Right lobe of liver (tissue), 6 donors: ENCODE measurements around the gene FREY1. TPM values are rescaled to one million over a fixed set of nuclear protein-coding genes. Genes with fewer than 3 reads are reported as not detected.
A peak's percentile ranks its signal among the peaks of the same experiment; 100 is the strongest.

ENCODE experiments used
- ATAC-seq, 4 donors: fragments of 200-7000 bp; cut with Tn5 transposase; one replicate each; pipeline ENCODE4 v1.9.1; 2020; ENCODE audit warnings: mild to moderate bottlenecking in 4 of 4, moderate library complexity in 4 of 4
- DNase-seq, 3 donors: peaks; one replicate each; pipeline ENCODE4 v3.0.0-alpha.2; 2020
- H3K27ac ChIP-seq, 3 donors: fragments of 200-600 bp; one replicate each; pipeline ENCODE4 v1.8.0; 2022
- H3K27me3 ChIP-seq, 2 donors: fragments of 200-600 bp; one replicate each; pipeline ENCODE4 v1.8.0; 2022
- H3K36me3 ChIP-seq, 4 donors: fragments of 200-600 bp; sonication (generic) in 1 of 4; one replicate each; pipeline versions ENCODE4 v1.5.1 to v1.8.0; 2017 to 2022; ENCODE audit warnings: control low read depth in 1 of 4
- H3K4me1 ChIP-seq, 4 donors: fragments of 200-600 bp; sonication (generic) in 1 of 4; one replicate each; pipeline versions ENCODE4 v1.5.1 to v1.8.0; 2017 to 2022; ENCODE audit warnings: control low read depth in 1 of 4
- H3K4me3 ChIP-seq, 3 donors: fragments of 200-600 bp; one replicate each; pipeline ENCODE4 v1.8.0; 2022
- H3K9me3 ChIP-seq, 4 donors: fragments of 200-600 bp; sonication (generic) in 1 of 4; one replicate each; pipeline versions ENCODE4 v1.5.1 to v1.8.0; 2017 to 2022; ENCODE audit warnings: control low read depth in 1 of 4
- CTCF ChIP-seq, 4 donors: fragments of 200-600 bp in 3 of 4; fragments of 450-650 bp in 1 of 4; IDR thresholded peaks; one replicate each; pipeline versions ENCODE4 v1.5.1 to v1.8.0; 2016 to 2022; ENCODE audit warnings: antibody characterized with exemption in 4 of 4, mild to moderate bottlenecking in 2 of 4
- POLR2A ChIP-seq: fragments of 450-650 bp; IDR thresholded peaks from one replicate; pipeline ENCODE4 v1.6.1; 2017; ENCODE audit warnings: antibody characterized with exemption, mild to moderate bottlenecking
- WGBS: methylation state at CpG from one replicate; pipeline ENCODE4 v1.1.6; 2018; ENCODE audit warnings: low coverage, low lambda C conversion rate; ENCODE audit not compliant: insufficient coverage; ENCODE audit errors: missing lambda C conversion rate; 5-methylcytosine and 5-hydroxymethylcytosine counted together
- intact Hi-C, 2 donors: fragments of 100-400 bp; cut with DNase I; formaldehyde crosslinking; loops; one replicate each; pipeline versions ENCODE4 v1.11.2 to v1.14.1; 2022
- total RNA-seq, 6 experiments: library from RNA; depleted of rRNA in 2 of 6; stranded (reverse); fragments of >200 nt in 2 of 6; fragmentation: NEBNext Ultra II Directional in 3 of 6; extraction: Animal tissue kit (Norgen Biotek cat#: 25700) in 3 of 6; gene quantifications; one replicate each; pipeline versions ENCODE4 v1.1.0 to v1.2.4, GENCODE V29; 2016 to 2023
- donor health status: DM: no; HTN: yes; CAD: no.
- donor health status: DM: no; HTN: no; CAD: no.
- donor health status: DM: no; HTN: no; CAD: no.
- donor health status: DM: no; HTN: yes; CAD: no.
- donor health status: DM: no; HTN: yes; CAD: no.

The FREY1 gene
- total RNA-seq, 6 experiments from 2014 or later: 0.40 to 0.90 (median 0.42) TPM; not detected in 3

- peak in 1 of 3 donors; percentile 38 for DNase-seq
- intact Hi-C loops: no loop called here
Observed at GRCh38 chr11:45927684-45928413, 20.8 kb upstream of the FREY1 start.

GRCh38 chr11:45927332-45927683 lies 20.2 kb upstream of the FREY1 start:
- no peaks in the 10 kb centered on the region for H3K27me3 ChIP-seq
- no peaks in the 10 kb centered on the region for H3K9me3 ChIP-seq
- intact Hi-C loops: no loop called here
- peaks cover 0 to 7% (median 0%) of the 10 kb centered on the region in 4 donors for H3K4me1 ChIP-seq
- no peak overlapping the region for H3K27ac ChIP-seq
- ATAC-seq (no peak), DNase-seq (no peak)
- TF ChIP-seq POLR2A: no peak
- no peak for TF ChIP-seq CTCF (IDR thresholded peaks at IDR 0.05)
- no peaks in the 10 kb centered on the region for H3K36me3 ChIP-seq
- no peak overlapping the region for H3K4me3 ChIP-seq
- WGBS: 71% methylated on average over 6 of the region's 15 CpGs

More at GRCh38 chr11:45927684-45928413, 20.8 kb upstream of the FREY1 start:
- Histone ChIP-seq H3K9me3 (no peaks in the 10 kb centered on the region), H3K36me3 (no peaks in the 10 kb centered on the region), H3K27me3 (no peaks in the 10 kb centered on the region), H3K4me1 (peaks cover 0 to 4% (median under 1%) of the 10 kb centered on the region in 4 donors), H3K27ac (no peak overlapping the region), H3K4me3 (no peak overlapping the region)
- WGBS: 100% methylated on average over 1 of the region's 27 CpGs
- TF ChIP-seq CTCF (IDR thresholded peaks at IDR 0.05) (no peak), POLR2A (no peak)
- no peak for ATAC-seq

GRCh38 chr11:45926536-45927331 lies 19.7 kb upstream of the FREY1 start:
- ATAC-seq (no peak), DNase-seq (peak in 1 of 3 donors; percentile 39)
- H3K36me3 ChIP-seq: no peaks in the 10 kb centered on the region
- no peaks in the 10 kb centered on the region for H3K27me3 ChIP-seq
- H3K27ac ChIP-seq: no peak overlapping the region
- no peaks in the 10 kb centered on the region for H3K9me3 ChIP-seq
- peaks cover 0 to 11% (median 0%) of the 10 kb centered on the region in 4 donors for H3K4me1 ChIP-seq
- WGBS: 86% methylated on average over 4 of the region's 12 CpGs
- no peak for TF ChIP-seq CTCF (IDR thresholded peaks at IDR 0.05)
- no peak for TF ChIP-seq POLR2A
- H3K4me3 ChIP-seq: no peak overlapping the region
- intact Hi-C loops: no loop called here

GRCh38 chr11:45926001-45926401 lies 18.9 kb upstream of the FREY1 start:
- DNase-seq: peak in 1 of 3 donors; percentile 40
- intact Hi-C loops: no loop called here
- no peak for TF ChIP-seq POLR2A
- Histone ChIP-seq H3K4me1 (peaks cover 0 to 11% (median 0%) of the 10 kb centered on the region in 4 donors), H3K4me3 (no peak overlapping the region), H3K36me3 (no peaks in the 10 kb centered on the region), H3K27me3 (no peaks in the 10 kb centered on the region), H3K27ac (no peak overlapping the region), H3K9me3 (no peaks in the 10 kb centered on the region)
- no peak for ATAC-seq
- WGBS: 100% methylated on average over 1 of the region's 12 CpGs

GRCh38 chr11:45925550-45925949 lies 18.5 kb upstream of the FREY1 start:
- Histone ChIP-seq H3K4me1 (peaks cover 0 to 11% (median 0%) of the 10 kb centered on the region in 4 donors), H3K9me3 (no peaks in the 10 kb centered on the region), H3K4me3 (no peak overlapping the region), H3K27ac (no peak overlapping the region), H3K36me3 (no peaks in the 10 kb centered on the region), H3K27me3 (no peaks in the 10 kb centered on the region)
- ATAC-seq: no peak
- intact Hi-C loops: no loop called here
- DNase-seq: no peak
- WGBS: 85% methylated on average over 3 of the region's 3 CpGs
- no peak for TF ChIP-seq CTCF (IDR thresholded peaks at IDR 0.05)
- TF ChIP-seq POLR2A: no peak
